SU-DHL-6 (cell line): ENCODE results near the gene SLC30A7.

Experiments used
- H2AFZ ChIP-seq: fragments of 200-600 bp; sonication (generic); 2 replicates; pipeline ENCODE4 v1.6.1; 2014; ENCODE audit warnings: low read depth, mild to moderate bottlenecking, moderate library complexity, mixed read lengths, antibody characterized with exemption, low read length; ENCODE audit not compliant: severe bottlenecking
- H3F3A ChIP-seq: fragments of 200-600 bp; shearing (Covaris generic); 2 replicates; pipeline ENCODE4 v1.6.0; 2016; ENCODE audit warnings: antibody characterized with exemption, mild to moderate bottlenecking; ENCODE audit not compliant: insufficient read depth
- H3K27ac ChIP-seq: fragments of 200-600 bp; sonication (generic); 2 replicates; pipeline ENCODE4 v1.5.1; 2016; ENCODE audit warnings: low read depth, mild to moderate bottlenecking, low read length, moderate library complexity, mixed read lengths
- H3K27me3 ChIP-seq: fragments of 200-600 bp; sonication (generic), shearing (Covaris generic); 2 replicates; pipeline ENCODE4 v1.6.0; 2014; ENCODE audit warnings: mild to moderate bottlenecking, low read length
- H3K36me3 ChIP-seq: fragments of 200-600 bp; sonication (generic); 2 replicates; pipeline ENCODE4 v1.6.1; 2014; ENCODE audit warnings: mild to moderate bottlenecking, low read length, mixed read lengths
- H3K4me2 ChIP-seq: fragments of 300-600, 200-600 bp; shearing (Covaris generic), sonication (generic); 2 replicates; pipeline ENCODE4 v1.6.0; 2014; ENCODE audit warnings: low read length, low read depth, mild to moderate bottlenecking; ENCODE audit not compliant: poor library complexity, severe bottlenecking
- H3K4me3 ChIP-seq: fragments of 200-600 bp; sonication (generic); 2 replicates; pipeline ENCODE4 v1.5.1; 2014; ENCODE audit warnings: antibody characterized with exemption, low read length, mild to moderate bottlenecking, mixed read lengths; ENCODE audit not compliant: insufficient read depth, poor library complexity, severe bottlenecking
- H3K79me2 ChIP-seq: fragments of 200-600 bp; sonication (generic); 2 replicates; pipeline ENCODE4 v1.6.1; 2014; ENCODE audit warnings: mild to moderate bottlenecking, low read length, moderate library complexity; ENCODE audit not compliant: insufficient read depth
- H3K9ac ChIP-seq: fragments of 200-600 bp; sonication (generic); 2 replicates; pipeline ENCODE4 v1.7.0; 2014; ENCODE audit warnings: mild to moderate bottlenecking, low read length
- H3K9me2 ChIP-seq: fragments of 200-600 bp; sonication (generic); replicated peaks from 2 replicates; pipeline ENCODE4 v1.6.1; 2014; ENCODE audit warnings: low read length; ENCODE audit not compliant: insufficient read depth
- H3K9me3 ChIP-seq: fragments of 200-600 bp; sonication (generic); 2 replicates; pipeline ENCODE4 v1.6.1; 2014; ENCODE audit warnings: low read length, mixed read lengths; ENCODE audit not compliant: insufficient read depth
- H4K20me1 ChIP-seq: fragments of 200-600 bp; sonication (generic); 2 replicates; pipeline ENCODE4 v1.6.1; 2014; ENCODE audit warnings: low read depth, mild to moderate bottlenecking, antibody characterized with exemption, low read length, moderate library complexity, mixed read lengths
- CTCF ChIP-seq: fragments of 200-600 bp; sonication (generic); IDR thresholded peaks from one replicate; pipeline ENCODE4 v1.5.1; 2017; ENCODE audit warnings: antibody characterized with exemption, mild to moderate bottlenecking, low read length, moderate library complexity; ENCODE audit not compliant: insufficient read depth, poor library complexity, severe bottlenecking
- EZH2phosphoT487 ChIP-seq: fragments of 200-600 bp; sonication (generic), shearing (Covaris generic); conservative IDR thresholded peaks from 2 replicates; pipeline ENCODE4 v1.6.1; 2018; ENCODE audit warnings: mild to moderate bottlenecking, antibody characterized with exemption, low read length, moderate library complexity, mixed read lengths

The SLC30A7 gene

GRCh38 chr1:101005183-101005582, 109.3 kb downstream of the SLC30A7 start:
- 0 out of 2 replicates have a peak, but pooled peaks cover 2% of the 10 kb centered on the region for H3K36me3 ChIP-seq
- no peaks in the 10 kb centered on the region for H3K79me2 ChIP-seq
- no peaks in the 10 kb centered on the region for H4K20me1 ChIP-seq
- H3F3A ChIP-seq: no peaks in the 10 kb centered on the region
- H3K4me3 ChIP-seq: no peak overlapping the region
- H3K27ac ChIP-seq: no peak overlapping the region
- TF ChIP-seq EZH2phosphoT487: no peak
- no peak overlapping the region for H3K9ac ChIP-seq
- no peaks in the 10 kb centered on the region for H3K9me3 ChIP-seq
- H3K27me3 ChIP-seq: no peaks in the 10 kb centered on the region
- H2AFZ ChIP-seq: no peak overlapping the region
- H3K9me2 ChIP-seq: no peaks in the 10 kb centered on the region
- no peak overlapping the region for H3K4me2 ChIP-seq

- no peak overlapping the region for H2AFZ ChIP-seq
- H3K9ac ChIP-seq: no peak overlapping the region
- H4K20me1 ChIP-seq: no peaks in the 10 kb centered on the region
- no peaks in the 10 kb centered on the region for H3K9me3 ChIP-seq
- H3K79me2 ChIP-seq: no peaks in the 10 kb centered on the region
- H3F3A ChIP-seq: no peaks in the 10 kb centered on the region
- no peaks in the 10 kb centered on the region for H3K9me2 ChIP-seq
- no peak overlapping the region for H3K4me2 ChIP-seq
- 0 out of 2 replicates have a peak, but pooled peaks cover 2% of the 10 kb centered on the region for H3K36me3 ChIP-seq
- no peak for TF ChIP-seq CTCF
- TF ChIP-seq EZH2phosphoT487: no peak
- H3K27ac ChIP-seq: no peak overlapping the region
- no peaks in the 10 kb centered on the region for H3K27me3 ChIP-seq
- no peak overlapping the region for H3K4me3 ChIP-seq
These were observed 110.0 kb downstream of the SLC30A7 start for GRCh38 chr1:101005871-101006270.

- no peaks in the 10 kb centered on the region for H3K27me3 ChIP-seq
- no peak overlapping the region for H3K4me3 ChIP-seq
- H3K27ac ChIP-seq: no peak overlapping the region
- H3K79me2 ChIP-seq: no peaks in the 10 kb centered on the region
- H3K9ac ChIP-seq: no peak overlapping the region
- TF ChIP-seq EZH2phosphoT487: no peak
- no peak for TF ChIP-seq CTCF
- H3K4me2 ChIP-seq: no peak overlapping the region
- no peak overlapping the region for H2AFZ ChIP-seq
- H3K36me3 ChIP-seq: 0 out of 2 replicates have a peak, but pooled peaks cover 7% of the 10 kb centered on the region
- H3K9me3 ChIP-seq: no peaks in the 10 kb centered on the region
- no peaks in the 10 kb centered on the region for H3K9me2 ChIP-seq
- no peaks in the 10 kb centered on the region for H3F3A ChIP-seq
- no peaks in the 10 kb centered on the region for H4K20me1 ChIP-seq
These were observed 110.7 kb downstream of the SLC30A7 start for GRCh38 chr1:101006553-101006952.

- H3K27ac ChIP-seq: no peak overlapping the region
- TF ChIP-seq CTCF (no peak), EZH2phosphoT487 (no peak)
- no peak overlapping the region for H3K4me3 ChIP-seq
- no peaks in the 10 kb centered on the region for H3F3A ChIP-seq
- no peak overlapping the region for H3K9ac ChIP-seq
- no peak overlapping the region for H2AFZ ChIP-seq
- H3K36me3 ChIP-seq: 0 out of 2 replicates have a peak, but pooled peaks cover 16% of the 10 kb centered on the region
- no peaks in the 10 kb centered on the region for H4K20me1 ChIP-seq
- no peaks in the 10 kb centered on the region for H3K9me2 ChIP-seq
- H3K79me2 ChIP-seq: no peaks in the 10 kb centered on the region
- H3K9me3 ChIP-seq: no peaks in the 10 kb centered on the region
- H3K27me3 ChIP-seq: no peaks in the 10 kb centered on the region
- H3K4me2 ChIP-seq: no peak overlapping the region
These were observed 112.4 kb downstream of the SLC30A7 start for GRCh38 chr1:101008229-101008834.
